Trophoblast cell (in vitro differentiated cells and primary cell): ENCODE measurements around the gene MROH8. TPM values are rescaled to one million over a fixed set of nuclear protein-coding genes. Genes with fewer than 3 reads are reported as not detected.

ENCODE experiments used
- DNase-seq, 2 donors: peaks; one replicate each; pipeline ENCODE4 v3.0.0-alpha.2; 2016
- H2AFZ ChIP-seq: 2 replicates; pipeline ENCODE4 v1.6.1; 2013; ENCODE audit warnings: low read length, moderate library complexity, mild to moderate bottlenecking; ENCODE audit not compliant: insufficient read depth, poor library complexity
- H2AK5ac ChIP-seq: 2 replicates; pipeline ENCODE4 v1.6.1; 2013; ENCODE audit warnings: mild to moderate bottlenecking, low read length
- H2BK120ac ChIP-seq: 2 replicates; pipeline ENCODE4 v1.6.1; 2013; ENCODE audit warnings: low read length, mild to moderate bottlenecking, moderate library complexity; ENCODE audit not compliant: insufficient read depth, poor library complexity
- H2BK12ac ChIP-seq: 2 replicates; pipeline ENCODE4 v1.6.1; 2013; ENCODE audit warnings: mild to moderate bottlenecking, low read length, moderate library complexity
- H2BK5ac ChIP-seq: 2 replicates; pipeline ENCODE4 v1.6.1; 2013; ENCODE audit warnings: low read length, low read depth, moderate library complexity, mild to moderate bottlenecking; ENCODE audit not compliant: poor library complexity
- H3K14ac ChIP-seq: 2 replicates; pipeline ENCODE4 v1.6.1; 2013; ENCODE audit warnings: mild to moderate bottlenecking, low read length
- H3K18ac ChIP-seq: 2 replicates; pipeline ENCODE4 v1.6.1; 2013; ENCODE audit warnings: mild to moderate bottlenecking, low read length
- H3K23ac ChIP-seq: 2 replicates; pipeline ENCODE4 v1.6.1; 2013; ENCODE audit warnings: low read length
- H3K27ac ChIP-seq: 2 replicates; pipeline ENCODE4 v1.5.1; 2013; ENCODE audit warnings: low read depth, mild to moderate bottlenecking, inconsistent platforms, low read length, moderate library complexity
- H3K27me3 ChIP-seq: 2 replicates; pipeline ENCODE4 v1.6.1; 2013; ENCODE audit warnings: inconsistent platforms, mild to moderate bottlenecking, low read length, moderate library complexity; ENCODE audit not compliant: insufficient read depth
- H3K36me3 ChIP-seq, 2 experiments: 1 replicate in 1 of 2; 2 replicates in 1 of 2; pipeline ENCODE4 v1.6.1; 2013; ENCODE audit warnings: low read length in 2 of 2, mild to moderate bottlenecking in 2 of 2, moderate library complexity in 1 of 2; ENCODE audit not compliant: insufficient read depth in 2 of 2, control insufficient read depth in 1 of 2
- H3K4ac ChIP-seq: 2 replicates; pipeline ENCODE4 v1.6.1; 2013; ENCODE audit warnings: low read depth, mild to moderate bottlenecking, low read length, moderate library complexity
- H3K4me1 ChIP-seq, 2 experiments: 1 replicate in 1 of 2; 2 replicates in 1 of 2; pipeline ENCODE4 v1.6.1; 2013; ENCODE audit warnings: low read length in 2 of 2, mild to moderate bottlenecking in 2 of 2, moderate library complexity in 1 of 2; ENCODE audit not compliant: insufficient read depth in 2 of 2, control insufficient read depth in 1 of 2
- H3K4me2 ChIP-seq: 2 replicates; pipeline ENCODE4 v1.6.1; 2013; ENCODE audit warnings: inconsistent platforms, mild to moderate bottlenecking, low read length, moderate library complexity
- H3K4me3 ChIP-seq: 2 replicates; pipeline ENCODE4 v1.5.1; 2013; ENCODE audit warnings: mild to moderate bottlenecking, low read depth, low read length, inconsistent platforms
- H3K79me1 ChIP-seq: one replicate; pipeline ENCODE4 v1.6.1; 2013; ENCODE audit warnings: low read length
- H3K79me2 ChIP-seq: 2 replicates; pipeline ENCODE4 v1.6.1; 2013; ENCODE audit warnings: low read length, mild to moderate bottlenecking; ENCODE audit not compliant: control insufficient read depth, insufficient read depth, poor library complexity
- H3K9ac ChIP-seq: 2 replicates; pipeline ENCODE4 v1.6.1; 2013; ENCODE audit warnings: mild to moderate bottlenecking, low read length
- H3K9me3 ChIP-seq: 2 replicates; pipeline ENCODE4 v1.6.1; 2013; ENCODE audit warnings: low read depth, mild to moderate bottlenecking, control low read depth, inconsistent platforms, low read length; ENCODE audit not compliant: insufficient read depth
- H4K12ac ChIP-seq: 2 replicates; pipeline ENCODE4 v1.6.1; 2013; ENCODE audit warnings: low read depth, mild to moderate bottlenecking, low read length, moderate library complexity
- H4K8ac ChIP-seq: 2 replicates; pipeline ENCODE4 v1.6.1; 2013; ENCODE audit warnings: low read depth, mild to moderate bottlenecking, low read length, moderate library complexity
- H4K91ac ChIP-seq: one replicate; pipeline ENCODE4 v1.6.1; 2013; ENCODE audit warnings: low read depth, mild to moderate bottlenecking, low read length, moderate library complexity
- WGBS: extraction: QIAGEN DNeasy Blood & Tissue Kit; methylation state at CpG from one replicate; pipeline ENCODE4 v1.1.7; 2013; ENCODE audit warnings: missing lambda C conversion rate; ENCODE audit not compliant: insufficient read length, insufficient coverage; ENCODE audit errors: extremely low coverage; 5-methylcytosine and 5-hydroxymethylcytosine counted together
- polyA plus RNA-seq: library from polyadenylated mRNA; stranded (reverse); fragments of 200-250 nt; gene quantifications from 2 replicates; pipeline ENCODE4 v1.2.3, GENCODE V29; 2013

MROH8 gene
- 1.0 and 1.5 TPM in 2 replicates for polyA plus RNA-seq

- H2BK12ac ChIP-seq, result peak within 1 kb of the TSS; percentile 98
- peaks cover 2 to 8% of the 10 kb centered on the region in 2 experiments for H3K36me3 ChIP-seq
- peak within 1 kb of the TSS; percentile 76 for H2AK5ac ChIP-seq
- peaks cover 17% of the 10 kb centered on the region for H3K79me2 ChIP-seq
- H3K23ac ChIP-seq, result no peak within 1 kb of the TSS
- WGBS, result no CpG with 5 or more reads among the region's 80 CpGs
- H3K27ac ChIP-seq, result peak within 1 kb of the TSS; percentile 92
- H4K91ac ChIP-seq, result peak within 1 kb of the TSS; percentile 99
- peak within 1 kb of the TSS; percentile 92 for H3K4me3 ChIP-seq
- peak within 1 kb of the TSS; percentile 100 for H4K12ac ChIP-seq
- H4K8ac ChIP-seq, result peak within 1 kb of the TSS; percentile 100
- H3K27me3 ChIP-seq, result no peaks in the 10 kb centered on the region
- peak within 1 kb of the TSS; percentile 100 for H2BK120ac ChIP-seq
- H2AFZ ChIP-seq, result peak within 1 kb of the TSS; percentile 88
- peak within 1 kb of the TSS; percentile 78 for H3K9ac ChIP-seq
- H3K9me3 ChIP-seq, result no peaks in the 10 kb centered on the region
- peak within 1 kb of the TSS; percentile 100 for H3K18ac ChIP-seq
- peak; percentile 97 to 98 for DNase-seq
- H3K79me1 ChIP-seq, result peaks cover 15% of the 10 kb centered on the region
- H3K4me2 ChIP-seq, result peak within 1 kb of the TSS; percentile 79
- H3K4ac ChIP-seq, result peak within 1 kb of the TSS; percentile 93
- H3K14ac ChIP-seq, result peak within 1 kb of the TSS; percentile 100
- H3K4me1 ChIP-seq, result peaks cover 5 to 7% of the 10 kb centered on the region in 2 experiments
- peak within 1 kb of the TSS; percentile 100 for H2BK5ac ChIP-seq
Observed at GRCh38 chr20:37178839-37179682, at the start of gene MROH8, which contains the start of gene RPN2. MROH8 (minus strand) TSS chr20:37179548. RPN2 (plus strand) TSS chr20:37179330; CDS start chr20:37179357, 27 bp downstream.

DNA sequence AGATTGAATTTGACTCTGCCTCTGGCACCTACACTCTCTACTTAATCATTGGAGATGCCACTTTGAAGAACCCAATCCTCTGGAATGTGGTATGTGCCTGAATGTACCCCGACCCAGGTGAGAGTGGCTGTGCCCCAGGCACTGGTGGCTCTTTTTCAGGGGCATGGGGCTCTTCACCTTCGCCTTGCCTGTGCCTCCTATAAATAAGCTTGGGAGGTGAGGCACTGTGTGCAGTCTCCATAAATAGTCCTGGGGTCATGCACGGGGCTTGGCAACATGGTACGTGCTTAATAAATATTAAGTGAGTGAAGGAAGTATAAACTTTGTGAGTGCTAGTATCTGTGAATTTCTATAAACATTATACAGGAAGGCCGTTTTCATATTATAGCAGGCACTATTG is 49.3 kb upstream of the MROH8 start:
- Histone ChIP-seq H3K79me2 (no peaks in the 10 kb centered on the region), H3K27me3 (no peaks in the 10 kb centered on the region), H3K27ac (no peak overlapping the region), H3K36me3 (peaks cover 53 to 82% of the 10 kb centered on the region in 2 experiments), H2AFZ (no peak overlapping the region), H4K91ac (no peak overlapping the region), H2BK5ac (no peak overlapping the region), H4K12ac (no peak overlapping the region), H3K23ac (no peak overlapping the region), H4K8ac (no peak overlapping the region), H3K4me2 (no peak overlapping the region), H3K9me3 (no peaks in the 10 kb centered on the region), H2BK12ac (no peak overlapping the region), H3K4ac (no peak overlapping the region), H2AK5ac (no peak overlapping the region), H3K18ac (no peak overlapping the region), H3K79me1 (no peaks in the 10 kb centered on the region), H3K4me1 (peaks cover 0 to 5% of the 10 kb centered on the region in 2 experiments), H2BK120ac (no peak overlapping the region), H3K14ac (no peak overlapping the region), H3K9ac (no peak overlapping the region), H3K4me3 (no peak overlapping the region)
- no CpG with 5 or more reads among the region's 5 CpGs for WGBS
- DNase-seq, result no peak

GRCh38 chr20:37228082-37228481 is 48.7 kb upstream of the MROH8 start:
- Histone ChIP-seq H3K4me1 (peaks cover 0 to 5% of the 10 kb centered on the region in 2 experiments), H3K79me2 (no peaks in the 10 kb centered on the region), H2AFZ (no peak overlapping the region), H3K27ac (no peak overlapping the region), H3K79me1 (no peaks in the 10 kb centered on the region), H2BK120ac (no peak overlapping the region), H3K9ac (no peak overlapping the region), H3K14ac (no peak overlapping the region), H4K12ac (no peak overlapping the region), H3K23ac (no peak overlapping the region), H3K9me3 (no peaks in the 10 kb centered on the region), H3K36me3 (peaks cover 53 to 81% of the 10 kb centered on the region in 2 experiments), H3K4me2 (no peak overlapping the region), H4K8ac (no peak overlapping the region), H2BK5ac (no peak overlapping the region), H4K91ac (no peak overlapping the region), H2BK12ac (no peak overlapping the region), H3K4me3 (no peak overlapping the region), H3K4ac (no peak overlapping the region), H2AK5ac (no peak overlapping the region), H3K27me3 (no peaks in the 10 kb centered on the region), H3K18ac (no peak overlapping the region)
- DNase-seq, result no peak
- no CpG with 5 or more reads among the region's 6 CpGs for WGBS

DNA sequence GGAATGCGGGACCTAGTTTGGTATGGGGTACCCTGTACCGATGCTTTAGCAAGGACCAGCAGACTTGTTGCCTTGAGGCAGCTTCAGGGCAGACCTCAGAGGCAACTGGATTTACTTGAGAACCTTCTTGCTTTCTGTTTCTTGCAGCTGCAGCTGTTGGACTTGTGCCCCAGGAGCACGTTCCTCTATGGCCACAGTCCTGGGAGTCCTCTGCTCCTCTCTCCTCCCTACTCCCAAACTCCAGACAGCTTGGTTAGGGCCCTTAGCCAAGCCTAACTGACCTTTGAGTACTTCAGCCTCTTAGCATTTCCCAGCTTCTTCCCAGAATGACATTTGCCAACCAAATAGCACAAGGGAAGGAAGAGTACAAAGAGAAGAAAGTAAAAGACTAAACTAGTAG is 47.5 kb upstream of the MROH8 start:
- H3K4me1 ChIP-seq, result peaks cover 0 to 5% of the 10 kb centered on the region in 2 experiments
- no peak overlapping the region for H4K8ac ChIP-seq
- H3K4ac ChIP-seq, result no peak overlapping the region
- H3K79me1 ChIP-seq, result no peaks in the 10 kb centered on the region
- H3K4me2 ChIP-seq, result no peak overlapping the region
- H2BK5ac ChIP-seq, result no peak overlapping the region
- no peak for DNase-seq
- H2AK5ac ChIP-seq, result no peak overlapping the region
- no peaks in the 10 kb centered on the region for H3K79me2 ChIP-seq
- H3K14ac ChIP-seq, result no peak overlapping the region
- no peak overlapping the region for H3K18ac ChIP-seq
- no peak overlapping the region for H4K12ac ChIP-seq
- H3K9ac ChIP-seq, result no peak overlapping the region
- WGBS, result no CpG with 5 or more reads among the region's 3 CpGs
- H3K27ac ChIP-seq, result no peak overlapping the region
- no peak overlapping the region for H2BK120ac ChIP-seq
- no peaks in the 10 kb centered on the region for H3K9me3 ChIP-seq
- H2BK12ac ChIP-seq, result no peak overlapping the region
- peaks cover 45 to 73% of the 10 kb centered on the region in 2 experiments for H3K36me3 ChIP-seq
- H2AFZ ChIP-seq, result no peak overlapping the region
- H3K27me3 ChIP-seq, result no peaks in the 10 kb centered on the region
- no peak overlapping the region for H3K23ac ChIP-seq
- H3K4me3 ChIP-seq, result no peak overlapping the region
- H4K91ac ChIP-seq, result no peak overlapping the region
